Activated CD8-positive, alpha-beta memory T cell treated with anti-CD3 and anti-CD28 coated beads, Interleukin-2, amount 50 U/mL, for 48 hours (primary cell): ENCODE measurements around the gene PRR14.
"Not testable (repeated sequence)": the region's sequence is repeated elsewhere in the genome, so short reads cannot be mapped to it uniquely, and the experiment has no call there.

Source experiments
- DNase-seq: peaks from one replicate; pipeline ENCODE4 v3.0.0-alpha.2; 2020

PRR14 gene

DNA sequence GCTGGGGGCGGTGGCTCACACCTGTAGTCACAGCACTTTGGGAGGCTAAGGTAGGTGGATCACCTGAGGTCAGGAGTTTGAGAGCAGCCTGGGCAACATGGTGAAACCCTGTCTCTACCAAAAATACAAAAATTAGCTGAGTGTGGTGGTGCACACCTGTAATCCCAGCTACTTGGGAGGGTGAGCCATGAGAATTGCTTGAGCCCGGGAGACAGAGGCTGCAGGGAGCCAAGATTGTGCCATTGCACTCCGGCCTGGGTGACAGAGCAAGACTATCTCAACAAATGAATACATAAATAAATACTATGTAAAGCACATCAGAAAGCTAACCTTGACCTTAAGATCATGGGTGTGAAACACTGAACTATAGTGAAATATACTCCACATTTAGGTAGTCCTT lies 45.9 kb downstream of the PRR14 start:
- not testable (repeated sequence) for DNase-seq

DNA sequence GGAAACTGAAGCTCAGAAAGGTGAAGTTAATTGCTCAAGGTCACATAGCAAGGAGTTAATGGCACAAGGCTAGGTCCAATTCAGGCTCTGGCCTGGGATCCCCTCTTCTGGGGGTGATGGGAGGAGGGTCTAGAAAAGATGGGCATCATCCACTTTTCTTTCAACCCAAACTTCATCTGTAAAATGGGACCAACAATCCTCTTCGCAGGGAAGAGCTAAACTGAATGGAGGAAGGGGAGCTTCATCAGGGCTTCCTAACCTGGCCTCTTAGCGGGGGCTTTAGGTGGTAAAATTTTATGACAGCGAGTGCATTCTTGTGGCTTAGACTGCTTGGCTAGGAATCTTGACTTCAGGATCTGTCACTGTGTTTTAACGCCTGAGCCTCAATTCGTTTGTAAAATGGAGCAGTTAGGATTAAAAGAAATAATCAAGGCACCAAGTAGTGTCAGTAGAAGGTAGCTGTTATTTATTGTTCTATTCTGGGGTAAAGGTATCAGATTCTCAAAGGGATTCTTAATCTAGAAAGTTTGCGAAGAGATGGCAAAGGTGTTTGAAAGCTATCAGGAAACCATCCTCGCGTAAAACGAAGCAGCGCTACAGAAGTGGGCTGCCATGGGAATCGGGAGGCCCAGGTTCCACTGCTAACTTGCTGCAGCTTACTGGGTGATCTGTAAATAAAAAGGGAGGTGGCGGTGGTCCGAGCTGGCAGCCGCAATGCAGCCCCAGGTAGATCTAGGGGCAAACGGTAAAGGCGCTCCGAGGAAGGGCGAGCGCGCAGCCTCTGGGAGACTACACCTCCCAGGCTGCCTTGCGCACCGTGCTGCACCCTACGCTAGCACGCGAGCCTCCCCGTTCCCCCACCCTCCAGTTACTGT lies 46.7 kb downstream of the PRR14 start:
- no peak for DNase-seq

DNA sequence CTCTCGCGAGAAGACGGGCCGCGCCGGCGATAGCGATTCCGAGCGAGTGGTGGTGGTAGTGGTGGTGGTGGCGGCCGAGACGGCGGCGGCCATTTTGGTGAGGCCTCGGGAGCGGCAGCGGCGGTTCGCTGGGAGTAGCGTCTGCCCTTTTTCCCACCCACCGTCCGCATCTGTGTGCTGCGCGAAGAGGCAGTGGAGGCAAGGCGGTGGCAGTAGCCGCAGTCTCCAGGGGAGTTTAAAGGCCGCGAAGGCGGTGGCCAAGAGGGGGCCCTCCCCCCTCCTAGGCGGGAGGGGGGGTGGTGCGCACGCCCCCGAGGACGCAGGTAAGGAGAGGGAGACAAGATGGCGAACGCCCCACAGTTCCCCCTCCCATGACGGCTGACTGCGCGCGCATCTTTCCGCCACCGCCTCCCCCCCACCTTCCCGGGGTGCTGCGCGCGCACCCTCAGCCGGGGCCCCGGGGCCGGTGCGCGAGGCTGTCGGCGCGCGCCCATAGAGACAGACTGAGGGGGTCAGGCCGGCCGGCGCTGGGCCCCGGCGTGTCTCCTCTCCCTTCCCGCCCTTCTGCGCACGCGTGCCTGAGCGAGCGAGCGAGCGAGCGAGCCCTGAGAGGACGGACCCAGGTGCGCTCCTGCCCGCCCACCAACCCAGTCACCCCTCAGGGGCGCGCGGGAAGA lies 47.5 kb downstream of the PRR14 start:
- peak; percentile 99 for DNase-seq

DNA sequence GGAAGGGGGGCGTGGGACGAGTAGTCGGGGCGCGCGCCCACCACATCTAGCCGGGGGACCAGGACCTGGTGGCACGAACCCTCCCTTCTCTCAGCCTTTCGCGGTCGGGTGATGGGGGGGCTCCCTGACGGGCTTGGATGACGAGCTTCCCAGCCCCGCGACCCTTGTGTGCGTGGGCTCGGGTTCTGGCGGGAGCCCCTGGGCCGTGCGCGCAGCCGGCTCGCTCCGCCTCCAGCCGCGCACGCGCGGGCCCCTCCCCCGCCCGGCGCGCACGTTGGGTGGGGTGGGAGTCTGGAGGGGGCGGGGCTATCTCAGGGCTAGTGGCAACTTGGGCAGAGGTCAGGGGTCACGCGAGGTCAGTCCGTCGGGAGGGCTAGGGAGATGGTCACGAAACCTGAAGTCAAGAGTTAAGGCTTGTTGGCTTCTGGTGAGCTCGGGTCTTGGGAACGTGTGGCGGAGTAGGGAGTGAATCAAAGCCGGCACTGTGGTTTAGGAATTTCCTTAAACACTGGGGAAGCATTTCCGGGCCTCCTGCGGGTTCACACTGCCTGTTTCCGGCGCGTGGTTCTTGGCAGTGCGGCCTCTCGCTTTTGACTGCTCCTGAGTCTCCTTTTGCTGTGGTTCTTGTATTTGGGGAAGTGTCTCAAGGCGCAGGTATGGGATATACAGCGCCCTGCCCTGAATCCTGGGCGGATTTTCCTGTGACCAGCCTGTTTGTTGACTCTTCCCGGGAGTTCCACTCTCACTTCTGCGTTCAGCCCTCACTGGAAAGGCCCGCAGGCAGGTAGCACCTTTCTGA lies 48.3 kb downstream of the PRR14 start, which contains the start of gene SRCAP:
Gene SRCAP (plus strand): TSS at position 356 of the 799 bp plus-strand sequence. CDS start 1,654 bp downstream, outside the sequence.
- DNase-seq, result peak; percentile 95

DNA sequence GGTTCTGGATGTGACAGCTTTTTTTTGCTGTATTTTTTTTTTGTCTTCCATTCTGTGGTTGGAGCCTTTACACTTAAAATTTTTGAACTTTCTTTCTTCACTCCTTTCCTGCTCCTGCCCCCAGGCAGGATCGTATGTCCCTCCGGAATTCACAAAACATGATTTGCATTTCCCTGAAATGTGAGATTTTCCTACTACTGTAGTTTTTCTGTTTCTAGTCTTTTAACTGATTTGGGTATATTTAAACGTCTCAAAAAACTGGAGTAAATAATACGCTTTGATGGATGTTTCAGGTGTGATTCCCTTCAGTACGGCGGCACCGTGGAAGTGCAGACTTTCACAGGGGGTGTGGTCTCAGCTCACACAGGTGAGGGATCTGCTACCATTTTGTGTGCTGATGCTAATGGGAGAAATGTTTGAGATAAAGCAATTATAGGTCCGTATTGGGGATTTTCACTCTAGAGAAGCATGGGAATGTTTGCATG lies 48.9 kb downstream of the PRR14 start:
- DNase-seq, result no peak

DNA sequence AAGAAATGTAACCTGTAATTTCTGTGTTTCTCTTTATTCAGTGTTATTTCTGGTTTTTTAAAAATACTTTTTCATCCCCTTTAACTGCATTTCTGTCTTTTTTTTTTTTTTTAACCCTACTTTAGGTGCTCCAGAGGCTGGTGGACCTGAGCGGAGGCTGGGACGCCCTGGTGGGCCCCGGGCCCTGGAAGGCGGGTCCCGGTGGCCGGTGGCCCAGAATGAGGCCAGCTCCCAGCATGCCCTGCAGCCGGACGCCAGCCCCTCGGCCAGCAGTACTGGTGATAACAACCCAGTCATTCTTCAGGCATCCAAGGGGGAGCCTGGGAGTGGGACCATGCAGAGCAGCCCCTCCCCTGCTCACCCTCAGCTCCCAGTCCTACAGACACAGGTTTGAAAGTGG lies 49.7 kb downstream of the PRR14 start:
- no peak for DNase-seq

DNA sequence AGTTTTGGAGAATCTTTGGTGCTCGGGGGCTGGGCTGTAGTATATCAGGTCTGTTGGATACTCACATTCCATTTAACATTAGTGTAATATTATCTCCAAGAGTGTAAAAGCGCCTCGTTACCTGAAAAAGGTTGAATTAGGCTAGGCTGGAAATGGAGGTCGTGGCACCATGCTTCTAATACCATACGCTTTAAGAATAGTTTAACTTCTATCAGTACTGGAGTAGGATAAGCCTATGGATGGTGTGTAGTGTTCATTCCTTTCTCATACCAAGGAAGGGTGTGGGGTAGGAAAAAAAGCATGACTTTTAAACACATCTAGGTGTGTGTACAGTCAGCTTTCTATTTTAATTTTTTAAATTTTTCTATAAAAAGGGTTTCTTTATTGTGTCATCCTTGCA lies 50.2 kb downstream of the PRR14 start:
- DNase-seq, result no peak

DNA sequence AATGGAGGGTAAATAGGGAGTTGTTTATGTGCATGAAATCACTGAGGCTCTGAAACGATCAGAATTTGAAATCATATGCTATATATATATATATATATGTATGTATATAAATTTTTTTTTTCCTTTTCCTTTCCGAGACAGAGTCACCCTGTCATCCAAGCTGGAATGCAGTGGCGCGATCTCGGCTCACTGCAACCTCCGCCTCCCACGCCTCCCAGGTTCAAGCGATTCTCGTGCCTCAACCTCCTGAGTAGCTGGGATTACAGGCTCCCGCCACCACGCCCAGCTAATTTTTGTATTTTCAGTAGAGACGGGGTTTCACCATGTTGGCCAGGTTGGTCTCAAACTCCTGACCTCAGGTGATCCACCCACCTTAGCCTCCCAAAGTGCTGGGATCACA lies 52.3 kb downstream of the PRR14 start:
- DNase-seq, result not testable (repeated sequence)

DNA sequence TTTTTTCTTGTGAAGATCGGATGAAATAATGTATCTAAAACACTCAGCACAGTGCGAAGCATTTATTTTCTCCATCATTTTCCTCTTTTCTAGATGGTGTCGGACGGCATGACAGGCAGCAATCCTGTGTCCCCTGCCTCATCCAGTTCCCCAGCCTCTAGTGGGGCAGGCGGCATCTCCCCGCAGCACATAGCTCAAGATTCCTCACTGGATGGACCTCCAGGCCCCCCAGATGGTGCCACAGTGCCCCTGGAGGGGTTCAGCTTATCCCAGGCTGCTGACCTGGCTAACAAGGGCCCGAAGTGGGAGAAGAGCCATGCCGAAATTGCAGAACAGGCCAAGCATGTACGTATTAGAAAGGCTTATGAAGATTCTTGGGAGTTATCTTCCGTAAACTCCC lies 53.2 kb downstream of the PRR14 start:
- DNase-seq, result no peak
